Activated CD8-positive, alpha-beta memory T cell treated with anti-CD3 and anti-CD28 coated beads for 24 hours (primary cell): ENCODE data around the gene LMX1A.

ENCODE experiments used
- DNase-seq: peaks from one replicate; pipeline ENCODE4 v3.0.0-alpha.2; 2020

Gene LMX1A

GRCh38 chr1:165257969-165258459, 98.5 kb downstream of the LMX1A start:
- peak; percentile 58 for DNase-seq

GRCh38 chr1:165254896-165255625, 101.5 kb downstream of the LMX1A start:
- DNase-seq = no peak

DNA sequence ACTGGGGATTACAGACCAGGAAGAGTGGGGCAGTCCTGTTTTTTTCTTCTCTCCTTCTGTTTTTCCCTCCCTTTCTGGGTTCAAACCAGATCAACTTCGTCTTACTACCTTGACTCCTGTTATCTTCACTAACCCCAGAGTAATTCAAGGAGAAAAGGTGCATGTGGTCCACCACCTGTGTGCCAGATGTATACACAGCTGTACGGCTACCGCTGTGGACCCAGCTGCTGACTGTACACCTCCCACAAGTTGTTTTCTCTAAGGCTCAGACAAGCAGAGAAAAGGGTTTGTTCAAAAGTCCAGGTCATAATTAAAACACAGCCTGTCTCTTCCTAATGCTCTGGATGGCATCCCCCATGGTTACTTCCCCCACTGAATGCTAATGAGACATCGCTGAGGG, 102.1 kb downstream of the LMX1A start:
- DNase-seq = no peak

DNA sequence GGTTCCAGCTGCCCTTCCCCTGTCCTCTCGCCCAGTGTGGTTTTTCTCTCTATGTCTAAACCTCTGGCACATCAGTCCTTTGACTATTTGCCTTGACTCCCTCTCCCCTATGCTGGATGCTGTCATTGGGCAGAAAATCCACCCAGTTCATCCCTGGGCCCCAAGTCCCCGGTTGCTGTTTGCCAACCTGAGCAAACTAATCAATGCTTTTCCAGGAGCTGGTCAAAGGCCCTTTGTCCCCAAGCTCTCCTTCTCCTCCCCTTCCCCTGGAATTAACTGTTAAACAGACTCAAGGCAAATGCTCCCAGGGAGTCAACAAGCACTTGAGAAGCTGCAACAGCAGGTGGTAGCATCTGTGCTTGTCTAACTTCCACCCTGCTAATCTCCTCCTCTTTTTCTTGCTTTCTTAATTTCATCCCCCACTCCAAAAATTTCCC, 102.7 kb downstream of the LMX1A start:
- no peak for DNase-seq

DNA sequence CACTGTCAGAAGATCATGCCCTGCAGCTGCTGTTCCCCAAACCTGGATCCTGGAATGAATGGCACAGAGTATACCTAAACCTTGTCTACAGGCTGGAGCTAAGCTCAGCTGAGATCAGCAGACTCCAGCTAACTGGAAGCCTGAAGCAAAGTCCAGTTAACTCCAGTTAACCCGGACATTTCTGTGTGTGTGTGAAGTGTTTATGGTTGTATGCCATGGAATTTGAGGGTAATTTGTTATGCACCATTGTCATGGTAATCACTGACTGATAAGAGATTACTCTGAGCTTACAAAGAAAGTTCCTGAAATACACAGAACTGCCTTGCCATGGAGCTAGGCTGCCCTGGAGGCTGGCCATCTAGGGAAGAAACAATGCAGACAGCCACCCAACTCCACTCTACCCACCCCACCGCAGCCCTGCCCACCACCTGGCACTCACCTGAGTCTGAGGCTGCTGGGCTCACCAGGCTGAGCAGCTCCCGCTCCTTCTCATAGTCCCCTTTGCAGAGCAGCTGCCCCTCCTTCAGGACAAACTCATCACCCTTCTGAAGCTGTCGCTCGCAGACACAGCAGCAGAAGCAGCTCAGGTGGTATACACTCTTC, 107.4 kb downstream of the LMX1A start:
- no peak for DNase-seq

DNA sequence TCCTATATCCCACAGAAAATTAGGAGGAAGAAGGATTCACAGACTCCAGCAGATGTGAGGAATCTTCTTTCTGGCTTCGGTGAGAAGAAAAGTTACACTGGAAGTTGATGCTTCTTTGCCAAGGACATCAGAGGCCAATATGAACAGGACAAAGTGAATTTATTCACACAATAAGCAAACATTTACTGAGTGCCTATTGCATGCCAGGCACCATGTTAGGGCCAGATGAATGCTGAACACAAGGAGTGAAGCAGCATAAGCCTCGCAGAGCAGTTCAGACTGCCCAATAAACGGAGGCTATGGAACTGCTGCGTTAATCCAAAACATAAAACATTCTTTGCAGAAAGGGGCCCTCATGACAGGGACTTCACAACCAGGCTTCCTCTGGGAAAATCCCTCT, 114.6 kb downstream of the LMX1A start:
- no peak for DNase-seq

GRCh38 chr1:165241321-165241720, 115.2 kb downstream of the LMX1A start:
- DNase-seq = no peak

DNA sequence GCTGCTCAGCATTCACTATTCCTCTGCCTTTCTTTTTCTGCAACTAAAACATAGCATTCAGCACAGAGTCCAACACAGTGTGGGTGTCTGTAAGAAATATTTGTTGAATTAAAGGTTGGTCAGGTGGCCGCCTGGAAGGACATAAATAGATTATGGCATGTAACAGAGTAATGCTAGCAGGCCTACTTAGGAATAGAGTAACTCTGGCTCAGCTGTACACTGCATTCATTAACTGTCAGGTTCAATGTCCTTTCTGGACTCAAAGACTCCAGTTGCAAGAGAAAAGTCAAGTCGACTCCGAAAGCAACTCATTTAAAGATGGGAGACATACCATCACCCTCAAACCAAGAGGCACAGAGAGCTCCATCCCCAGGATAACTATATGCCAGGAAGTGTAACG, 116.0 kb downstream of the LMX1A start:
- DNase-seq = no peak

GRCh38 chr1:165239873-165240272, 116.6 kb downstream of the LMX1A start:
- no peak for DNase-seq

GRCh38 chr1:165235777-165236291, 120.7 kb downstream of the LMX1A start:
- DNase-seq = no peak

- DNase-seq = no peak
These were observed 121.2 kb downstream of the LMX1A start for GRCh38 chr1:165235155-165235776.

- no peak for DNase-seq
These were observed 122.4 kb downstream of the LMX1A start for GRCh38 chr1:165234149-165234548.

GRCh38 chr1:165228676-165229075, 127.8 kb downstream of the LMX1A start:
- no peak for DNase-seq

DNA sequence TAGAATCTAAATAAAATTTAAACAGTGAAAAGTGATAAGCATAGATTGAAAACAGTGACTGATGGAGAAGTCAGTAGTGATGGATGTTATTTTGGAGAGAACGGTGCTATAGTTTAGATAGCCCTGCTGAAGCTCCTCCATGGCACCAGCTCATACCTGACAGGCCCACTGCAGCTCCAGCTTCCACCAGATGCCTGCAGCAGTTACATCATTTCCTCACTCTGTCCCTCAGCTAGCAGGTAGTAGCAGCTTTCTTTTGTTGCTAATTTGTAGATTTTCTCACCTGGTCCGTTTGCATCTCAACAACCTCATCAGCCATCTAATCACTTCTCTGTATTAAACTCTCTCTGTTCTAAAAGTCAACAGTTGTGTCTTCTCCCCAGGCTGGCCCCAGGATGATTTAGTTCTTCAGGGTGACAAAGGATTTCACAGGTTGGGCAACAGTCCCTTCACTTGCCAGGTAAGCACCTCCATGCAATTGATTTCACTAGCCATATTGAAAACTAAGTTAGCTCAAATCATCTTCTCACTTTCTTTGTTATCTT, 128.3 kb downstream of the LMX1A start:
- DNase-seq = no peak

GRCh38 chr1:165226326-165226725, 130.2 kb downstream of the LMX1A start:
- DNase-seq = no peak

- no peak for DNase-seq
These were observed 130.9 kb downstream of the LMX1A start for GRCh38 chr1:165225650-165226049.

GRCh38 chr1:165225062-165225461, 131.5 kb downstream of the LMX1A start:
- DNase-seq = no peak

DNA sequence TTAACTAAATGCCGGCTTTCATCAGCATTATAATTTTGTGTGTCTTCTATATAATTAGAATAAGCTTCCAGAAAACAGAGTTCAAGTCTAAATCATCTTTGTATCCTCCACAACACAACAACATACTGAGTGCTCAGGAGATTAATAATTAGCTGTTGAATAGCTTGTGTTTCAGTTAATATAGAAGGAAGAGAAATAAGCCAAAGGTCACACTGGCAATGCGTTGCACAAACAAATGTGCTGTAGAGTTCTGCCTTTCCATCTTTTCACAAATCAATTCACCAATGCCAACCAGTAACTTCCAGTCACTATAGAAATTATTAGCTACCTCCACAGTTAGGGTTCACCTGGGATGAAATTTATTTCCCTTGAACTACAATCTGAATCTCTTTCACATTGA, 132.0 kb downstream of the LMX1A start:
- DNase-seq = no peak

DNA sequence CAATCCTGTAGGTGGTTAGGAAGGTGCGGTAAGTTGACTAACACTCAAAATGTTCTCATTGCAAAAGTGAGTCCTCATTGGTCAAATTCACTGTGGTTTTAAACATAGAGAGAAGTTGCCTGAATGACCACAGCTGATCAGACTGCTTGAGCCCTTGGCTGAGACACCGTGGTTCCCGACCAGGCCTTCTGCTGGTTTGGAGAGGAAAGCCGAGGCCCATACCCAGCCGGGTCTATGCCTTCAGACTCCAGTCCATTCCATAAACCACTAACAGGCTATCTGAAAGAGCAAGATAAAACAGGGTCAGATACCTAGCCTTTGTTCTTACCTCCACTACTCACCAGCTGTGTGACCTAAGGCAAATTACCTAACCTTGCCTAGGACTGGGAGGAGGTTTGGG, 133.9 kb downstream of the LMX1A start:
- no peak for DNase-seq

- DNase-seq = no peak
These were observed 137.8 kb downstream of the LMX1A start for GRCh38 chr1:165218731-165219130.

- DNase-seq = no peak
These were observed 138.6 kb downstream of the LMX1A start for GRCh38 chr1:165217958-165218357.

- no peak for DNase-seq
These were observed 140.3 kb downstream of the LMX1A start for GRCh38 chr1:165216254-165216653.

DNA sequence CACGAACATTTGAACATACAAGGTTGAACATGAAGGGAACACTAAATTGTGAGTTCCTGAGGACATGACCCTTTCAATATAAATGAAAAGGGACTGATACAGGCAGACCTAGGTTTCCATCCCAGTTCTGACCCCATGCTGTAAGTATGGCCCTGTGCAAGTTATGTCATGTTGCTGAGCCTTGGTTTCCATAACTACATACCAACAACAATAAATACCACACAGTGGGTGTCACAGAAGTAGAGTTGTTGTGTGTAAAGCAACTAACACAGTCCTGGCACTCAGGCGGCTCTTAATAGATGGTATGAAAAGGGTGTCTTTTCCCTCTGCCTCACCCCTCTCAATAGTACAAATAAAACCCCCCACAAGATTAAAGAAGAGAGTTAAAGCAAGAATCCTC, 140.8 kb downstream of the LMX1A start:
- DNase-seq = no peak

DNA sequence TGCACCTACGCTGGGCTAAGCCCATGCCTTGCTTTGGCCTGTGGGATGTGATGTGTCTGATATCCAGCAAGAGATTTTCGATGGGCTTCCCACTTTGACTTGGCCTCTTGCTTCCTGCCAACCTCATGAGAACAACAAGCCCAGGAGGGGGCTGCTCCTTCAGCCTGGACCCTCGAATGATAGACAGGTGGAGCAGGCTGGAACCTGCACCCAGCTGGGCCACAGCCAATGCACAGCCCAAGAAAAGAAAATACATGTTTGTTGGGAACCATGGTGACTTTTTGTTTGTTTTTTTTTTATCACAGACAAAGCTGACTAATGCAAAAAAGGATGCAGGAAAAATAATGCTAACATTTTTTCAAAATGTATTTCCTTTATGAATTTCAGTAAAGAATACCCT, 144.3 kb downstream of the LMX1A start:
- no peak for DNase-seq
